WTC11 (cell line): Measurements from ENCODE around the gene UNC79.

Experiments
- CBFB ChIP-seq: sonication (generic); formaldehyde crosslinking; IDR thresholded peaks from 2 replicates; pipeline ENCODE4 v1.8.1; 2022; ENCODE audit warnings: mild to moderate bottlenecking, low read depth, missing genetic modification reagents
- FOXP4 ChIP-seq: sonication (generic); formaldehyde crosslinking; IDR thresholded peaks from 2 replicates; pipeline ENCODE4 v1.8.0; 2022; ENCODE audit warnings: mild to moderate bottlenecking, missing genetic modification reagents
- TEAD4 ChIP-seq: sonication (generic); formaldehyde crosslinking; IDR thresholded peaks from 2 replicates; pipeline ENCODE4 v1.8.0; 2022; ENCODE audit warnings: mild to moderate bottlenecking, missing genetic modification reagents
- ZNF138 ChIP-seq: sonication (generic); formaldehyde crosslinking; conservative IDR thresholded peaks from 2 replicates; pipeline ENCODE4 v1.8.1; 2022; ENCODE audit warnings: mild to moderate bottlenecking, moderate library complexity, missing genetic modification reagents
- TF ChIP-seq, protein P1 (sequence below): fragments of 200-600 bp; IDR thresholded peaks from 2 replicates; pipeline ENCODE4 v1.8.0; 2022; ENCODE audit warnings: antibody characterized with exemption
- TF ChIP-seq, protein P2 (sequence below): sonication (generic); formaldehyde crosslinking; IDR thresholded peaks from 2 replicates; pipeline ENCODE4 v1.8.1; 2023; ENCODE audit warnings: mild to moderate bottlenecking, missing genetic modification reagents, moderate library complexity

- TF ChIP-seq ZNF138 (CRISPR knock-in tag) (no peak), FOXP4 (CRISPR knock-in tag) (no peak), TEAD4 (CRISPR knock-in tag) (no peak), CBFB (no peak)
- TF ChIP-seq, protein P1, sequence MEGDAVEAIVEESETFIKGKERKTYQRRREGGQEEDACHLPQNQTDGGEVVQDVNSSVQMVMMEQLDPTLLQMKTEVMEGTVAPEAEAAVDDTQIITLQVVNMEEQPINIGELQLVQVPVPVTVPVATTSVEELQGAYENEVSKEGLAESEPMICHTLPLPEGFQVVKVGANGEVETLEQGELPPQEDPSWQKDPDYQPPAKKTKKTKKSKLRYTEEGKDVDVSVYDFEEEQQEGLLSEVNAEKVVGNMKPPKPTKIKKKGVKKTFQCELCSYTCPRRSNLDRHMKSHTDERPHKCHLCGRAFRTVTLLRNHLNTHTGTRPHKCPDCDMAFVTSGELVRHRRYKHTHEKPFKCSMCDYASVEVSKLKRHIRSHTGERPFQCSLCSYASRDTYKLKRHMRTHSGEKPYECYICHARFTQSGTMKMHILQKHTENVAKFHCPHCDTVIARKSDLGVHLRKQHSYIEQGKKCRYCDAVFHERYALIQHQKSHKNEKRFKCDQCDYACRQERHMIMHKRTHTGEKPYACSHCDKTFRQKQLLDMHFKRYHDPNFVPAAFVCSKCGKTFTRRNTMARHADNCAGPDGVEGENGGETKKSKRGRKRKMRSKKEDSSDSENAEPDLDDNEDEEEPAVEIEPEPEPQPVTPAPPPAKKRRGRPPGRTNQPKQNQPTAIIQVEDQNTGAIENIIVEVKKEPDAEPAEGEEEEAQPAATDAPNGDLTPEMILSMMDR = no peak
- TF ChIP-seq, protein P2, sequence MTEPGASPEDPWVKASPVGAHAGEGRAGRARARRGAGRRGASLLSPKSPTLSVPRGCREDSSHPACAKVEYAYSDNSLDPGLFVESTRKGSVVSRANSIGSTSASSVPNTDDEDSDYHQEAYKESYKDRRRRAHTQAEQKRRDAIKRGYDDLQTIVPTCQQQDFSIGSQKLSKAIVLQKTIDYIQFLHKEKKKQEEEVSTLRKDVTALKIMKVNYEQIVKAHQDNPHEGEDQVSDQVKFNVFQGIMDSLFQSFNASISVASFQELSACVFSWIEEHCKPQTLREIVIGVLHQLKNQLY (CRISPR knock-in tag) = no peak
Observed at GRCh38 chr14:93741556-93742230, 311.0 kb downstream of the UNC79 start.
